Epithelial cell of proximal tubule (primary cell): ENCODE measurements around the gene GGA3. TPM values are rescaled to one million over a fixed set of nuclear protein-coding genes. Genes with fewer than 3 reads are reported as not detected.
"Not testable (repeated sequence)": the region's sequence is repeated elsewhere in the genome, so short reads cannot be mapped to it uniquely, and the experiment has no call there.

Experiments
- DNase-seq: peaks from one replicate; pipeline ENCODE4 v3.0.0-alpha.2; 2011; ENCODE audit warnings: low read depth
- H3K4me3 ChIP-seq: 2 replicates; pipeline ENCODE4 v1.5.1; 2011; ENCODE audit warnings: low read depth, mild to moderate bottlenecking, low read length
- CTCF ChIP-seq: conservative IDR thresholded peaks from 2 replicates; pipeline ENCODE4 v1.5.1; 2012; ENCODE audit warnings: low read depth, mild to moderate bottlenecking, low read length
- total RNA-seq: library from RNA; depleted of rRNA; stranded (reverse); fragments of >200 nt; gene quantifications from 2 replicates; pipeline ENCODE4 v1.2.3, GENCODE V29; 2015

The GGA3 gene
- total RNA-seq, 1 donor from 2014 or later, result 19.5 TPM

- no peak for TF ChIP-seq CTCF
- H3K4me3 ChIP-seq, result no peak overlapping the region
- DNase-seq, result no peak
These were observed 43.3 kb downstream of the GGA3 start for GRCh38 chr17:75218131-75218530.

GRCh38 chr17:75209061-75209460 is 52.3 kb downstream of the GGA3 start:
- DNase-seq, result no peak
- TF ChIP-seq CTCF, result no peak

GRCh38 chr17:75208161-75208560 is 53.2 kb downstream of the GGA3 start:
- DNase-seq, result no peak
- no peak overlapping the region for H3K4me3 ChIP-seq
- TF ChIP-seq CTCF, result no peak

More at GRCh38 chr17:75209061-75209460, 52.3 kb downstream of the GGA3 start:
- no peak overlapping the region for H3K4me3 ChIP-seq

- no peak for DNase-seq
- TF ChIP-seq CTCF, result no peak
- no peak overlapping the region for H3K4me3 ChIP-seq
These were observed 53.6 kb downstream of the GGA3 start for GRCh38 chr17:75207760-75208159.

GRCh38 chr17:75207050-75207407 is 54.4 kb downstream of the GGA3 start:
- H3K4me3 ChIP-seq, DNase-seq: not testable (repeated sequence)

- TF ChIP-seq CTCF, result no peak
- peak overlapping the region; percentile 100 for H3K4me3 ChIP-seq
- no peak for DNase-seq
These were observed 55.6 kb downstream of the GGA3 start for GRCh38 chr17:75205793-75206163.

- peak; percentile 45 for DNase-seq
- TF ChIP-seq CTCF, result no peak
- H3K4me3 ChIP-seq, result peak within 1 kb of the TSS; percentile 100
These were observed 56.2 kb downstream of the GGA3 start, which contains the start of gene NUP85 for GRCh38 chr17:75205037-75205792. Gene NUP85, plus strand, starts transcription at chr17:75205679. Its CDS starts 83 bp downstream, at chr17:75205762.
